ENCODE results near the gene BTLA. TPM values are rescaled to one million over a fixed set of nuclear protein-coding genes. Genes with fewer than 3 reads are reported as not detected.

The BTLA gene
- total and polyA plus RNA-seq, 2 of the 8 experiments (the other 6 are each of a cell fraction or from before 2014, with no cell fraction given), result not detected

DNA sequence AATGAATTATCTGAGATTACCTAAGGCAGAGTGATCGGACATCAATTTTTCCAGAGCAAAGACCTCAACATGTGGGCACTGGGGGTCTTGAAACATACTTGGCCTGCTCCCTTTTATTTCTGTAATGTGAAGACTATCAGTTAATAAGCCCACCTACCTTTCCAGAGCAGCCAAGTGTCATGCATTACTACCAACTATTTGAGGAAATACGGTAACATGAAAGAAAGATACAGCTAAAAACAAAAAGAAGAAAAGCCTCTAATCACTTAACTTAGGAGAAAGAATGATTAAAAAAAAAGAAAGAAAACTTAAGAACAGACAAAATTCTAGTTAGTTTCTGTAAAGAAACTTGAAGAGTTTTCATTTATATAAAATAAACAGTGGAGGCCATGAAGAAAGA lies 73.9 kb downstream of the BTLA start (continued):
- TF ChIP-seq, protein P1, sequence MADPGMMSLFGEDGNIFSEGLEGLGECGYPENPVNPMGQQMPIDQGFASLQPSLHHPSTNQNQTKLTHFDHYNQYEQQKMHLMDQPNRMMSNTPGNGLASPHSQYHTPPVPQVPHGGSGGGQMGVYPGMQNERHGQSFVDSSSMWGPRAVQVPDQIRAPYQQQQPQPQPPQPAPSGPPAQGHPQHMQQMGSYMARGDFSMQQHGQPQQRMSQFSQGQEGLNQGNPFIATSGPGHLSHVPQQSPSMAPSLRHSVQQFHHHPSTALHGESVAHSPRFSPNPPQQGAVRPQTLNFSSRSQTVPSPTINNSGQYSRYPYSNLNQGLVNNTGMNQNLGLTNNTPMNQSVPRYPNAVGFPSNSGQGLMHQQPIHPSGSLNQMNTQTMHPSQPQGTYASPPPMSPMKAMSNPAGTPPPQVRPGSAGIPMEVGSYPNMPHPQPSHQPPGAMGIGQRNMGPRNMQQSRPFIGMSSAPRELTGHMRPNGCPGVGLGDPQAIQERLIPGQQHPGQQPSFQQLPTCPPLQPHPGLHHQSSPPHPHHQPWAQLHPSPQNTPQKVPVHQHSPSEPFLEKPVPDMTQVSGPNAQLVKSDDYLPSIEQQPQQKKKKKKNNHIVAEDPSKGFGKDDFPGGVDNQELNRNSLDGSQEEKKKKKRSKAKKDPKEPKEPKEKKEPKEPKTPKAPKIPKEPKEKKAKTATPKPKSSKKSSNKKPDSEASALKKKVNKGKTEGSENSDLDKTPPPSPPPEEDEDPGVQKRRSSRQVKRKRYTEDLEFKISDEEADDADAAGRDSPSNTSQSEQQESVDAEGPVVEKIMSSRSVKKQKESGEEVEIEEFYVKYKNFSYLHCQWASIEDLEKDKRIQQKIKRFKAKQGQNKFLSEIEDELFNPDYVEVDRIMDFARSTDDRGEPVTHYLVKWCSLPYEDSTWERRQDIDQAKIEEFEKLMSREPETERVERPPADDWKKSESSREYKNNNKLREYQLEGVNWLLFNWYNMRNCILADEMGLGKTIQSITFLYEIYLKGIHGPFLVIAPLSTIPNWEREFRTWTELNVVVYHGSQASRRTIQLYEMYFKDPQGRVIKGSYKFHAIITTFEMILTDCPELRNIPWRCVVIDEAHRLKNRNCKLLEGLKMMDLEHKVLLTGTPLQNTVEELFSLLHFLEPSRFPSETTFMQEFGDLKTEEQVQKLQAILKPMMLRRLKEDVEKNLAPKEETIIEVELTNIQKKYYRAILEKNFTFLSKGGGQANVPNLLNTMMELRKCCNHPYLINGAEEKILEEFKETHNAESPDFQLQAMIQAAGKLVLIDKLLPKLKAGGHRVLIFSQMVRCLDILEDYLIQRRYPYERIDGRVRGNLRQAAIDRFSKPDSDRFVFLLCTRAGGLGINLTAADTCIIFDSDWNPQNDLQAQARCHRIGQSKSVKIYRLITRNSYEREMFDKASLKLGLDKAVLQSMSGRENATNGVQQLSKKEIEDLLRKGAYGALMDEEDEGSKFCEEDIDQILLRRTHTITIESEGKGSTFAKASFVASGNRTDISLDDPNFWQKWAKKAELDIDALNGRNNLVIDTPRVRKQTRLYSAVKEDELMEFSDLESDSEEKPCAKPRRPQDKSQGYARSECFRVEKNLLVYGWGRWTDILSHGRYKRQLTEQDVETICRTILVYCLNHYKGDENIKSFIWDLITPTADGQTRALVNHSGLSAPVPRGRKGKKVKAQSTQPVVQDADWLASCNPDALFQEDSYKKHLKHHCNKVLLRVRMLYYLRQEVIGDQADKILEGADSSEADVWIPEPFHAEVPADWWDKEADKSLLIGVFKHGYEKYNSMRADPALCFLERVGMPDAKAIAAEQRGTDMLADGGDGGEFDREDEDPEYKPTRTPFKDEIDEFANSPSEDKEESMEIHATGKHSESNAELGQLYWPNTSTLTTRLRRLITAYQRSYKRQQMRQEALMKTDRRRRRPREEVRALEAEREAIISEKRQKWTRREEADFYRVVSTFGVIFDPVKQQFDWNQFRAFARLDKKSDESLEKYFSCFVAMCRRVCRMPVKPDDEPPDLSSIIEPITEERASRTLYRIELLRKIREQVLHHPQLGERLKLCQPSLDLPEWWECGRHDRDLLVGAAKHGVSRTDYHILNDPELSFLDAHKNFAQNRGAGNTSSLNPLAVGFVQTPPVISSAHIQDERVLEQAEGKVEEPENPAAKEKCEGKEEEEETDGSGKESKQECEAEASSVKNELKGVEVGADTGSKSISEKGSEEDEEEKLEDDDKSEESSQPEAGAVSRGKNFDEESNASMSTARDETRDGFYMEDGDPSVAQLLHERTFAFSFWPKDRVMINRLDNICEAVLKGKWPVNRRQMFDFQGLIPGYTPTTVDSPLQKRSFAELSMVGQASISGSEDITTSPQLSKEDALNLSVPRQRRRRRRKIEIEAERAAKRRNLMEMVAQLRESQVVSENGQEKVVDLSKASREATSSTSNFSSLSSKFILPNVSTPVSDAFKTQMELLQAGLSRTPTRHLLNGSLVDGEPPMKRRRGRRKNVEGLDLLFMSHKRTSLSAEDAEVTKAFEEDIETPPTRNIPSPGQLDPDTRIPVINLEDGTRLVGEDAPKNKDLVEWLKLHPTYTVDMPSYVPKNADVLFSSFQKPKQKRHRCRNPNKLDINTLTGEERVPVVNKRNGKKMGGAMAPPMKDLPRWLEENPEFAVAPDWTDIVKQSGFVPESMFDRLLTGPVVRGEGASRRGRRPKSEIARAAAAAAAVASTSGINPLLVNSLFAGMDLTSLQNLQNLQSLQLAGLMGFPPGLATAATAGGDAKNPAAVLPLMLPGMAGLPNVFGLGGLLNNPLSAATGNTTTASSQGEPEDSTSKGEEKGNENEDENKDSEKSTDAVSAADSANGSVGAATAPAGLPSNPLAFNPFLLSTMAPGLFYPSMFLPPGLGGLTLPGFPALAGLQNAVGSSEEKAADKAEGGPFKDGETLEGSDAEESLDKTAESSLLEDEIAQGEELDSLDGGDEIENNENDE (IDR thresholded peaks at IDR 0.05; ENCODE audit: insufficient replicate concordance, low read length), result peak; percentile 99
- no peak for TF ChIP-seq POLR2AphosphoS5 (IDR thresholded peaks at IDR 0.05; ENCODE audit: low read depth, low read length)
- peak; percentile 51; the same call in 1 of the 2 replicates for TF ChIP-seq MAFK (IDR thresholded peaks at IDR 0.05; ENCODE audit: low read depth, low read length)
- TF ChIP-seq CEBPB (IDR thresholded peaks at IDR 0.05; ENCODE audit: low read depth, low read length), result no peak
- TF ChIP-seq POLR2A (IDR thresholded peaks at IDR 0.05; ENCODE audit: control extremely low read depth in 1 of 2, low read depth in 2 of 2, low read length in 2 of 2), result no peak
- no peak for TF ChIP-seq YY1 (IDR thresholded peaks at IDR 0.05; ENCODE audit: low read depth, low read length)

All from H1 (cell line).